Dedifferentiated amniotic fluid mesenchymal stem cell (primary cell): ENCODE data around the gene PPFIBP2.

Experiments used
- DNase-seq: peaks from one replicate; pipeline ENCODE4 v3.0.0-alpha.2; 2016; ENCODE audit errors: extremely low spot score

Gene PPFIBP2

DNA sequence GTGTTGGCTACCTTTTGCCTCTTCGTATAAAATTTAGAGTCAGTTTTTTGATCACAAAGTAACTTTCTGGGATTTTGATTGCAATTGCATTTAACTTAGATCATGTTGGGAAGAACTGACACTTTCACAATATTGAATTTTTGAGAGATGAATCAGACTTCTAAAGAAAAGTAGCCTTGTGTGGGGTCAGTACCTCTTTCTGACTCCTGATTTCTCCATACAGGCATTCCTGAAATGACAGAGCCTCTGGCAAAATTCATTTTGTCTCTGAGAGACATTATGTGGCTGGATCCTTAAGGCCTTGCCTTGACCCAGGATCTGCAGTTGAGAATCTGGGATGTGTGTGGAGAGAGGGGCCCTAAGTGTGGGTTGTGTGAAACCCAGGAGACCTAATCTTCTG, 37.8 kb downstream of the PPFIBP2 start:
- DNase-seq, result peak; percentile 25

DNA sequence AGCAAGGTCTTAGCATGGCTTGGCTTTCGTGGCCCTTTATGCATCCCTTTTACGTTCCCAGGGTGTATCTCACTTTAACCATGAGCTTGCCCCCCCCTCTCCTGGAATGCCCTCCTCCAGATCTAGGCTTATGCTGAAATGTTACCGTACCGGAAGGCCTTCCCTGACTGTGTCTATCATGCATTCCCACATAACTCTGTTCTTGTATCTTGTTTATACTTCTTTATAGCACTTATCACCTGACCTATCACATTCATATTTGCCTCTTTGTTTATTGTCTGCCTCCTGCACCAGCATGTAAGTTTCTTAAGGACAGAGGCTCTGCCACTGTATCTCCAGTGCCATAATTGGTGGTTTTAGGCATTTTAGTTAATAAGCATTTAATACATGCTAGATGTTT, 38.9 kb downstream of the PPFIBP2 start:
- no peak for DNase-seq

DNA sequence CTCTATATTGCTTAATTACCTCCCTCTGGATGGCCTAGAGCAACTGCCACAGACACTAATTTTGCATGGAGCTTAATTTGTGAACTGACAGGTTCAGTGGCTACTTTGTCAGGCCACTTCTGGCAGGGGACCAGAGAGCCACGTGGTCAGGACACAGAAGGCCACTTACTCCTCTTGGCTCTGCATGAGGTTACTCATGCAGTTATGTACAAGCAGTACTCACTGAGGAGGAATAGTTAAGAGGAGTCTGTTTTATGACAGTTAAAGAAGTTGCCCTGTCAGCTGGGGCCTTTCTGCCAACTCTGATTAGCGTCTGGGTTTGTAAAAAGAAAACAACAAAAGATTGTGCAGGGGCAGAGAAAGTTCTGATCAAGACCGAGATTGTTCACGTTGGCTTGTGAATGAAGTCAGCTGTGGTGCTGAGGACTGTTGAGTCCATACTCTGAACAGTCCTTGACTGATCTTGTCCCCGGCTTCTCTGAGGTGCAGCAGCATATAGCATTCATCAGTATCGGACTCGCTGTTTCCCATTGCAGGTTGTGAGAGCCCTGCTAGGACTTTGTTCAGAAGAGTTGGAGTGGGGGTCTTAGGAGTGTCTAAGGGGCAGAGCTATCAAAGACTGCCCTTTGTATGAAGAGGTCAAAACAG, 41.4 kb downstream of the PPFIBP2 start:
- no peak for DNase-seq

DNA sequence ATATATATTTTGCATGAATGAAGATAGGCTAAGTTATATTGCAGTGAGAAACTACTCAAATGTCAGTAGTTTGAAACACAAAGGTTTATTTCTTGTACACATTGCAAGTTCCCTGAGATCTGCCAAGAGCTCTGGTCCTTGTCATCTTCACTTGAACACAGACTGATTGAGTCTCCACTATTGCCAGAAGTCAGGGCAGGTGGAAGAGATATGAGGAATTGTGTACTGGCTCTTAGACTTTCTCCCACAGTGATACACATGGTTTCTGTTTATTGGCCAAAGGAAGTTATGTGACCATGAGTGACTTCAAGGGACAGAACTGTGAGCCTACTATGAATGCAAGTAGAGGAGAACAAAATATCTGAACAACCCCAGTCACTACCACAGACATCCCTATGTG, 44.2 kb downstream of the PPFIBP2 start:
- DNase-seq, result no peak

DNA sequence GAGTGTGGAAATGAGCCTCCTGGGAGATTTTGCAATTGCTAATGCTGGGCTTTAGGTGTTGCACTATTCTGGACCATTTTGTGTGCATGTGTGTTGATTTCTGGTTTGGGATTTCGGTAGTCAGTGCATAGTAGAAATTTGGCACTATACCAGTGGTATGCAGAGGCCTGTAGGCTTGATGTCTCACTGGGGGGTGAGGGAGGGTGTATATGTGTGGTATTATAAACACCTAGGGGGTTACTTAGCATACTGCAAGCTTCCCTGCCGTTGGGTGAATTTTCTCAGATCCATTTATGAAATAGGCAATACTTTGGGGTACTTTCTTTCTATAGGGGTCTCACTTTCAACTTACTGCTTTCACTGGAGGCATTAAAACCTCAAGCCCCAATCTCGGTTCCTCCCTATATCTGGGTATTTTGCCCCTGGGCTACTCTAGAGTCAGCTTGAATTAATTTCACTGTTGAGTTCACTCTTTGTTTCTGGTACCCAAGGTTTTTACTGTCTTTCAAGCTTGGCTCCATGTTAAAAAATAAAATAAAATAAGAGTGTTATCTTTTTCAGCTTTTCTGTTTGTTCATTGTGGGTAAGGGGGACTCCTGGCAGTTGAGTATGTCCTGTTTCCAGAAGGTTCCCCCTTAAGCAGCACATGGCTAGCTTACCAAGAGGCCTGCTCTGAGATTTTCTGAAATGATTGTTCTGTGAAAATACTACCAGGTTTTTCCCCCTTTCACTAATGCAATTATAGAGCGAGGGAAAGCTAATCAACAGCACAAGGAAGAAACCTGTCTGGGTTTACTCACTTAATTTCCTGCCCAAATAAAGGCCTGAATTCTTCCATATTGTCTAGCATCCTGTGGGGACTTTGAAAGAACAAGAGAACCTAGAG, 45.8 kb downstream of the PPFIBP2 start:
- no peak for DNase-seq

DNA sequence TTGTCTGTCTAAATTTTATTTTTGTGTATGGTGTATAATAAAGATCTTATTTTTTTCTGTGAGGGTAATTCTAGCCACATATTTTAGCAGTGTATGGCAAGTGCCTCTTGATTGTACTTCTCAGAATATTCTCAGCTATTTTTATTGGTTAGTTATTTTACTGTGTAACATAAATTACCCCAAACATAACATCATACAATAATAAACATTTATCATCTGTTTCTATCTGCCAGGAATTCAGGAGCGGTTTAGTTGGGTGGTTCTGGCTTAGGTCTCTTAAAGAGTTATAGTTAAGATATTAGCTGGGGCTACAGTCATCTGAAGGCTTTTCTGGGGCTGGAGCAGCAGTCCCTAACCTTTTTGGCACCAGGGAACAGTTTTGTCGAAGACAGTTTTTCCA, 47.8 kb downstream of the PPFIBP2 start:
- no peak for DNase-seq

DNA sequence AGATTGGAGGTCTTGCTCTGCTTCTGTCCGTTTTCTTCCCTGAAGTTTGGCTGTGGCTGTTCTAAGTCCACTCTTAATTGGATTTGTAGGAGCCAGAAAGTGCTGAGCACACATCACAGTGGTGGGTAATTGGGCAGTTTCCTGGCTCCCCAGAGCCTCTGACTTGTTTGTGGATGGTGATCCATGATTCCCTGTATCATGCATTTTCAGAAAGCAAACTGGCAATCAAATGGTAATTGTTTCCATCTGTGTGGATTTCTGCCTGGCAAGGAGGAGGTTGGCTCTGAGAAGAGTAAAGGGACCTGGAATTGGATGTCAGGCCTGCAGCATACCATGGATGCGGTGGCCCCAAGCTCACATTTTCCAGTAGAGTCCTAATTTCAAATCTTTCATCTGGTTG, 49.5 kb downstream of the PPFIBP2 start:
- DNase-seq, result no peak

DNA sequence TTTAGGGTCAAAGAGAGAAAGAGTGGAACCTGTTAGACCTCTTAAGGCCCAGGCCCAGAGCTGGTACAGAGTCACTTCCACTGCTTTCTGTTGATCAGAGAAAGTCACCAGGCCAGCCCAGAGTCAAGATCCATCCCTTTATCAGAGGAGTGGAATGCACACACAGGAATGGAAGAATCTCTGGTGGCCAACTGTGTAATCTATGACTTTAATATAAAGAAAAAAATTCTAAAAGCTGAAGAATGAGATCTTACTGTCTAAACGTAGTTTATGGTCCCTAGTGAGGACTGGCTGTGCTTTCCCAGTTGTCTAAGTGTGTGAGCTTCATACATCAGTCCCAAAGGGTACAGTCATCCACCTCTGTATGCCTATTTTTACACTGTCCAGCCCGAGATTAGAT, 51.0 kb downstream of the PPFIBP2 start:
- DNase-seq, result no peak

DNA sequence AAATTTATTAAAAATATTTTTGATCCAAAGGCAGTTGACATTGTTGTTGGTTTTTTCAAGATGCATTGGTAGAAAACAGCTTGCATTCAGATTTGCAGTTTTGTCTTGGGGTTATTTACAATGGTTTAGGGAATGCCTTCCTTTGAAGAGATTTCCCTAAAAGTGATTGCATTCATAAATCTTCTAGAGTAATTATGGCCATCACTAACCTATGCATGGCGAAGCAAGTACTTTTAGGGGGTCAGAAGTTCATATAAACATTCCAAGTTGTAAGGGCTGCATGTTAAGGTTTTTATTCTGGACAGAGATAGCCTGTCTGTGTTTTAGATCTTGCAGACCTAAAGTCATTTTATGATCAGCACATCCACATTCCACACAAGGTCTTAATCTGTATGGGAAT, 53.5 kb downstream of the PPFIBP2 start:
- no peak for DNase-seq

DNA sequence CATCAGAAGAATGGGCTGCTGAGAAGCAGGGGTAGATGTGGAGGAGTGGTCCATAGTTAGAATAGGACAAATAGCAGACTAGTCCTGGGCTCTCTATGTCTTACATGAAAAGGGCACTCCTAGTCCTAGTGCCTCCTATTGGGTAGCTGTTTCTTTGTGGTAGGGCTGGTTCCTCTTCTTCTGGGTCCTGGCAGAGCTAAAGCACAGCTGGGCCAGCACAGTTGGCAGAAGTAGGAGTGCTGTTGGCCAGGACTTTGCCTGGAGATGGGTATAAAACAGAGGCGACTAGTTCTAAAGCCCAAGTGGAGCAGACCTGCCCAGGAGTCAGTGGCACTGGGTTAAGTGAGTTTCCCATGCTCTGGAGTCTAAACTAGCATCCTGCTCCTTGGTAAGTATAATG, 55.2 kb downstream of the PPFIBP2 start:
- no peak for DNase-seq

DNA sequence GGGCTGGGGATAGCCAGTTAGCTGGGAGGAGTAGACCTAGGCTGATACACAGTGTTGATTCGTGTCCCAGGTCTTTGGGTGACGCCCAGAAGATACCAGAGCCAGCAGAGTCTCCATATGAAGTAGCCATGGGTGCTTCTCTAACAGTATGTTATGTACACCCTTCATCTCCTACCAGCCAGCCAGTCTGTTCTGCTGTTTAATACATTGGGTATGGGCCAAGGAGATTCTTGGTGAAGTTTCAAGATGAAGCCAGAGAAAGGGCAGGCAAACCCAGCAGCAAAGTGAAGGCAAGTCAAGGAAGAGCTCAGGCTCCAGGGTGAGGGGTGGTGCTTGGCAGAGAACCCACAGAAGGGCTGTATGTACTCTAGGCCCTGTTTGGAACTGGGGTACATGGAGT, 56.4 kb downstream of the PPFIBP2 start:
- no peak for DNase-seq

DNA sequence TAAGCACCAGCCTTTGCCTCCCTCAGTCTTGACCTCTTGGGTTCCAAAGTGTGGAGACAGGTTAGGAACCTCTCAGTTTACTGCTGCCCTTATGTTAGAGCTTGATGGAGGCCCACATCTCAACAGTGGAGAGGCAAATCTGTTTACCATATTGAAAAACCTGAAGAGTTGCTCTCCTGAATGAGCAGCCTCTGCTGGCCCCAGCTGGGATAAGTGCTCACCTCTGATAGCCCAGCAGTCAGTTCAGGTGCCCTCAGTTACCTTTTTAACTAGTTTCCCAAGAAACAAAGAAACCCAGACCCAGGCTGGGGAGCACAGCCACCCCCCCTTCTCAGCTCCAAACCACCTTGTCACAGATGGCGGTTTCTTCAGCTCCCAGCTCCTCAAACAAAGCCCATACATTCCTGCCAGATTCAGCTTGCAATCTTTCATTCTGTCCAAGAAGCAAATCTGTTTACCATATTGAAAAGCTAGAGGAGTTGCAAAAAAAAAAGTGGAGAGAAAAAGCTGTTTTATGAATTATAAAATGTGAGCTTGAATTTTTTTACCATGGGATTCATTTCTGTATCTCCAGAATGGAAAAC, 57.2 kb downstream of the PPFIBP2 start:
- DNase-seq, result no peak

DNA sequence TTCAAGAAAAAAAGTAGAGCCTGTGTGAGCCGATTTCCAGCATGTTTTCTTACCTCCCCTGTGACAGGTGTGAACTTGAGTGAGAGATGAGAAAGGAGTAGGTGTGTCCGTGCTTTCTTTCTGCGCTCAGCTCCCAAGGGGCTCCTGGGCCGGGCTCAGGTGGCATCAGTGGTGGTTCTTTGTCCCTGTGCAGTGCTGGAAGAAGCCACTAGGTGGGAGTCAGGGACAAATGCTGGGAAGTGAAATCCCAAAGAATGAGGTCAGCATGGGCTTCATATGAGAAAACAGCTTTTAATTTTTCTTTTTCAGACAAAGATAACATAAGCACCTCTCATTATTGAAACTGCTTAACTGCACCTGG, 57.8 kb downstream of the PPFIBP2 start:
- peak; percentile 85 for DNase-seq

DNA sequence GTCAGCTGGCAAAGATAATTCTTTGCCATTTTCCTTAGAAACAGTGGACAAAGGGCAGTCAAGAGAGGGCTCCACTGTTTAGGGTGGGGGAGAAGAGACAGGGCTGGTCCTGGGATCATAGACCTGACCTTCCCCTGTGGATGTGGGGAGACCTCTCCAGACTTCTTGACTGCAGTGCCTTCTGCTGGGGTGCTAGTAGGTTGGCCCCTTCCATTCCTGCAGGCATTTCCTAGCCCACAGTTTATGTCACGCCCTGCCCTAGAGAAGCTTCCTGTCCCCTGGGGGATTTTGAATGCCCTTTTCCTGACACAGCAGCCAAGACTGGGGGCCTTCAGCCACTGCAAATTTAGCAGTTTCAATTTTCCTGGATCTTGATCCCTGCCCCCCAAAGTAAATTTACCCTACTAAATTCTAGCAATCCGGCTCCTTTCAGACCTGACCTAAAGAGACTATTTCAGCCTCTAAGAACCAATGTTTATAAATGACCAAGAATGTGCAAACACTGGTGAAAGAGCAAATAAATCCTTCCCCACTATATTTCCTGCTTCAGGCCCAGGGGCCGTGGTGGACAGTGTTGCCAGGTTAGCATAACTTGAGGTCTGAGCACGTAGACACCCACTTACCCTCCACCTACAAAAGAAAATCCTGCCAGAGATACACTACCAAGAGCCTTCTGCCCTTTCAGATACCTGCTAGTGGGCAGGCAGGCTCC, 58.4 kb downstream of the PPFIBP2 start:
- no peak for DNase-seq

DNA sequence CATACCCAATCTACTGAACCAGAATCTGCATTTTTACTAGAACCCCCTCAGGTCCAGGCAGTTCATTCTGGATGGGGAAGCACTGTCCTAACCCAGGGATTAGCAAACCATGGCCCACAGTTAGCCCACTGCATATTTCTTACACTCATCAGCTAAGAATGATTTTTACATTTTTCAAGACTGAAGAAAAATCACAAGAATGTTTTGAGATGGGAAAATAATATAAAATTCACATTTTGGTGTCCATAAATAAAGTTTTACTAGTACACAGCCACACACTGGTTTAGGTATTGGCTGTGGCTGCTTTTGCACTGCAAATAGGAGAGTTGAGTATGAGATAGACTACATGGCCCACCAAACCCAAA, 59.4 kb downstream of the PPFIBP2 start:
- peak; percentile 47 for DNase-seq

DNA sequence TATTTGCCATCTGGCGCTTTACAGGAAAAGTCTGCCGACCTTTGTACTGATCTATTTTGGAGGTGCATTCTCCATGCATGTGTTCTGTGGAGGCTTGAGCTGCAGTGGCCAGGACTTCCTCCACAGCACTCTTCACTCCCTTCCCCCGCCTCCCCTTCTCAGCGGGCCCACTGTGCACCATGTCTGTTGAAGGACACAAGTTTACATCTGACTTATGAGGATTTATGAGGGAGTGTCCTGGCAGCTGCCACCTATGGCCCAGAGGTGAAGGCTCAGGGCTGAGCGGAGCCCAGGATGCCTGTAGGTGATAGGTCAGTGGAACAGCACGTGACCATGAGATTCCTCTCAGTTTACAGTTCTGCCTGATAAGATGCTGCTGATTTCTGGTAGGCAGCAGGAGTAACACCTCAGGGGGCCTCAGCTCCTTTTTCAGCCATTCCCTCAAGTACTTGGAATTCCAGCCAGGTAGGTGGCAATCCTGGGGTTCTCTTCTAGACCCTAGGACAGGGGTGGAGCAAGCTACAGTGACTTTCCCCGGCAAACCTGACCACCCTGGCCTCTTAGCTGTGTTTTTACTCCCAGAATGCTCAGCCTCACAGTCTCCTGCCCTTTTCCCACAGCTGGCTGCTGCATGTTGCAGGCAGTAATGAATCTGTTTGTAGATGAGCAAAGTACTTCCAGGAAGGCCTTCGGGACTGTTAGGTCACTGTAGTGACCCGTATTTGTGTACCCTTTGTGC, 59.9 kb downstream of the PPFIBP2 start:
- DNase-seq, result no peak

DNA sequence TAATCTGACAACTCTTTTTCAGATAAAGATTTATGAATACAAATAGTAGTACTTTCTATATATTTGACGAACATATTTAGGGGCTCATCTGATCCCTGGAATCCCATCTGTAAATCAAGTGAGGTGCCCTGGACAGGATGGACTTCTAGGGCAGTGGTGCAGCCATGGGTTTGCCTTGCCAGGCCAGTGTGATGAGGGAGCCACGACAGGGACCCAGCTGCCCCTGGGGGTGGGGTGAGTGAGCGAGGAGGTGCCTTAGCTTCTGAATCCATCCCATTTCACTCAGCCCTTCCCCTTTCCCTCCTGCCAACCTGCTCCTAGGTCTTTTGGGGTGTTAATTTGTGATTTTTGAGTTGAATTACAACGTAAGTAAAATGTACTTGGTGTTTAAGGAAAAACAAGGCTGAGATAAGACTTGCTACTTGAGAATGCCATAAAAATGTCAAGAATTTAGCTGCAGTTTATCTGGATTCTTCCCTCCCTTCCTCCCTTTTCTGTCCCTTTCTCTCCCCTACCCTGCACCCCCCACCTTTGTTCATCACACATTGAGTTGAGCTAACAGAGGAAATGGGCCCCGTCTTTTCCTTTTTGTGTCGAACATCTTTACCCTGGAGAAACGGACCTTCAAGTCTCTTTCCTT, 60.8 kb downstream of the PPFIBP2 start:
- DNase-seq, result no peak

DNA sequence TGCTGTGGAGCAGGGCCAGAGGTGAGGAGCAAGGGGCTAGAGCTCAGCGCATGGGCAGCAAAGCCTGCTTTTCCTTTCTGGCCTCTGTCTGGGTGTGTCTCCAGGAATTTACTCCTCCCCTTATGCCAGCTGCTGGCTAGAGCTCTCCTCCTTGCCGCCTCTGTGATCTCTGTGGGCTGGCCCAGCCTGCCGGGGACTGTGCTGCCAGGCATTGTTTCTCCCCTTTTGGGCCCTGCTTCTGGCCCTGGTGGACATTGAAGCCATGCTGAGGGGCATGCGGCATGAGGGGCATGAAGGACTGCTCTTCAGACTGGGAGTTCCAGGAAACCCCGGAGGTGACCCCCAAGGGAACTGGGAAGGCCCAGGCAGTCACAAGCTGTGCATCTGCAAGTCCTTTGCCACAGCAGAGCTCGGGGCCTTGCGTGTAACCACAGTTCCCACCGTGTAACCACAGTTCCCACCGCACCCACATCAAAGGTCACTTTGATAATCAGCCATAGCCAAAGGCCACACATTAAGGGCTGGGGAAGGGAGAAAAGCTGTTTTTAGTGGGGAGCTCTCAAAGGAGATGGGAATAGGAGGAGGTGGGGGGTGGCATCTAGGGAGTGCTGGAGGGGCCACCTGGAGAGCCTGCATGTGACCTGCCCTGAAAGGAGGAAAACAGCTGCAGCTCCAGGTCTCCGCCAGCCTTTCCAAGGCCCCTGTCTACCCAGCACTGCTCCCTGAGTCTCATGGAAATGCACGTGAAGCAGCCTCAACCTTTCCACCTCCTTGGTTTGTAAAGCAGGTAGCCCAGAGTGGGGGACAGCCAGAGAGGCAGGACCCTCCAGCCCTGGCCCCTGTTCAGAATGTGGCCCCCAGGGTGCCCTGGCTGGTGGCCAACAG, 62.3 kb downstream of the PPFIBP2 start:
- peak; percentile 71 for DNase-seq

DNA sequence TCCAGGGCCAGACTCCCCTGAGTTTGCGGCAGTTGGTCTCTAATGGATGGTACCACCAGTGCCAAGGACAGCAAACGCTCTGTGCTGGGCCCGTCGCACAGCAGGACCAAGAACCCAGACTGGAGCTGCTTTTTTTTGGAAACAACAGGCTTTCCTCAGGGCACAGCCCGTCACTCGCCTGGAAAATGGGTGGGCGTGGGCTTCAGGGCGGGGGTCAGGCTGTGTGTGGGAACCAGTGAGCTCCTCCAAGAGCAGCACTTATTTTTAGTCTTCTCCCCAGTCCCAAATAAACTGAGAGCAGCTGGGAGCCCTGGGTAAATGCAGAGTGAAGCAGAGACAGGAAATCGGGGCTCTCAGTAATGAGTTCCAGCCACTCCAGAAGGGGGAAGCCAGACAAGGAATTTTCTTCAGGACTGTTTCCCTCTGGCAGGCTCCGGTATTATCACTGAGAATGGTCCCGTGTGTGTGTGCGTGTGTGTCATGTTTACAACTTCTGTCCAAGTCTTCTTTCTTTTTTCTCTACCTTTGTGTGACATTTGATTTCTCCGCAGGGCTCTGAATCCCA, 63.0 kb downstream of the PPFIBP2 start:
- DNase-seq, result peak; percentile 44
